SJSA1 (cell line): ENCODE results near the gene PEAK1. TPM values are rescaled to one million over a fixed set of nuclear protein-coding genes. Genes with fewer than 3 reads are reported as not detected.
A peak's percentile ranks its signal among the peaks of the same experiment; 100 is the strongest.
"Not testable (repeated sequence)": the region's sequence is repeated elsewhere in the genome, so short reads cannot be mapped to it uniquely, and the experiment has no call there.

Experiments used
- DNase-seq, 2 experiments: peaks; one replicate each; pipeline ENCODE4 v3.0.0-alpha.2; 2015 to 2020; ENCODE audit warnings: low spot score in 2 of 2, low read depth in 1 of 2
- H3K27ac ChIP-seq: fragments of 250-450 bp; sonication (Bioruptor Pico); 2 replicates; pipeline ENCODE4 v1.5.1; 2020; ENCODE audit warnings: mild to moderate bottlenecking, moderate library complexity
- H3K27me3 ChIP-seq: fragments of 250-450 bp; sonication (Bioruptor Pico); replicated peaks from 2 replicates; pipeline ENCODE4 v1.5.1; 2020; ENCODE audit warnings: mild to moderate bottlenecking, moderate library complexity
- H3K36me3 ChIP-seq: fragments of 250-450 bp; sonication (Bioruptor Pico); 2 replicates; pipeline ENCODE4 v1.5.1; 2020; ENCODE audit warnings: mild to moderate bottlenecking
- H3K4me1 ChIP-seq: fragments of 250-450 bp; sonication (Bioruptor Pico); replicated peaks from 2 replicates; pipeline ENCODE4 v1.6.1; 2021; ENCODE audit warnings: mild to moderate bottlenecking
- H3K4me3 ChIP-seq: fragments of 250-450 bp; sonication (Bioruptor Pico); 2 replicates; pipeline ENCODE4 v1.5.1; 2020; ENCODE audit warnings: mild to moderate bottlenecking
- H3K9me3 ChIP-seq: fragments of 250-450 bp; sonication (Bioruptor Pico); replicated peaks from 2 replicates; pipeline ENCODE4 v1.5.1; 2020; ENCODE audit warnings: mild to moderate bottlenecking
- total RNA-seq: library from RNA; depleted of rRNA; stranded (reverse); fragments of >200 nt; shearing (Covaris generic); gene quantifications from 2 replicates; pipeline ENCODE4 v1.2.3, GENCODE V29; 2014

The PEAK1 gene
- total RNA-seq, 1 experiment from 2014 or later = 57.3 TPM

DNA sequence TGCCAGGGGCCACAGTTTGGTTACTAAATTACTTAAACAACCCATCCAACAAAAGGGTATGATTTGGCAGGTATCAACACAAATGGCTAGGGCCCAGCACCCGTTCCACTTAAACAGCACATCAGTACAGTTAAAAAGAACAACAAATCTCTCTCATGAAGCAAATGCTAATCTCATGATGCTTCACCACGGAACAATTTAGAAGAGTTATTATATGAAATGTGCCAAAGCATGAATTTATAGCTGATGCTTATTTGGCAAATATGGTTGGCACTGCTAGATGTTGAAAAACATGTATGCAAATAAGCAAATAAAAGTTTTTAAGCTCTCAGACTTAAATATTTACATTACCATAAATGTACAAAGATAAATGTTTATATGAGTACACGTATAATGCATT, 2.3 kb downstream of the PEAK1 start:
- Histone ChIP-seq H3K9me3 (no peaks in the 10 kb centered on the region), H3K4me3 (no peak overlapping the region; the same call in 1 of the 2 replicates), H3K27me3 (no peaks in the 10 kb centered on the region), H3K36me3 (peaks cover 7% of the 10 kb centered on the region), H3K27ac (peak overlapping the region; percentile 64), H3K4me1 (peaks cover 27% of the 10 kb centered on the region)
- DNase-seq = no peak

DNA sequence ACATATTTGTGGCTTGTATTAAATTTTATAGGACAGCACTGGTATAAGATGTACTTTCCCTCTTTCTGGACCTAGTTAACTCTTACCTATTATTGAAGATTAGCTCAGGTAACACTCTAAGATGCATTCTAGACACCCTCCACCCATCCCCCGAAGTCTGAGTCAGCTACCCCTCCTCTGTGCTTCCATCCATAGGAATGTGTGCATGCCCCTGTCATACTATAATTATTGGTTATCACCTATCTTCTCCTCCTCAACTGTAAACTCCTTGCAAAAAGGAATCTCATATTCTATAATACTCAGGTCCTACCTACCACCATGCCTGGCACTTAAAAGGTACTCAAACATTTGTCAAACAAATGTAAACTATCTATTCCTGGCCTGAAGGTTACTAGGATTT, 3.0 kb downstream of the PEAK1 start:
- Histone ChIP-seq H3K27ac (no peak overlapping the region), H3K36me3 (peaks cover 7% of the 10 kb centered on the region), H3K27me3 (no peaks in the 10 kb centered on the region), H3K4me3 (no peak overlapping the region), H3K4me1 (peaks cover 27% of the 10 kb centered on the region), H3K9me3 (no peaks in the 10 kb centered on the region)
- no peak for DNase-seq

DNA sequence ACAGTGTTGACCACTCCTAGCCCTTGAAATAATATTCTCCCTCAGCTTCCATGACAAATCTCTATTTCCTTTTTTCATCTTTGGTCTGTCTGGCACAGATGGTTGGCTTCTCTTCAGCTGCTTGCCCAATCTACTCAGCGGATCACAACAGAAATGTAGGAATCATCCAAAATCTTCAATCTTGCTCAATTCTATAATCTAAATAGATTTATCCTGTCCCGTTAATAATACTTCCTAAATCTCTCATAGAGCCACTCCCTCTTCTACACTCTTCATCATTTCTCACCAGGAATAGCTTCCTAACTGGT, 3.8 kb downstream of the PEAK1 start:
- H3K36me3 ChIP-seq = peaks cover 7% of the 10 kb centered on the region
- no peaks in the 10 kb centered on the region for H3K27me3 ChIP-seq
- DNase-seq = no peak
- H3K9me3 ChIP-seq = no peaks in the 10 kb centered on the region
- H3K27ac ChIP-seq = no peak overlapping the region
- H3K4me3 ChIP-seq = no peak overlapping the region
- peaks cover 20% of the 10 kb centered on the region for H3K4me1 ChIP-seq

DNA sequence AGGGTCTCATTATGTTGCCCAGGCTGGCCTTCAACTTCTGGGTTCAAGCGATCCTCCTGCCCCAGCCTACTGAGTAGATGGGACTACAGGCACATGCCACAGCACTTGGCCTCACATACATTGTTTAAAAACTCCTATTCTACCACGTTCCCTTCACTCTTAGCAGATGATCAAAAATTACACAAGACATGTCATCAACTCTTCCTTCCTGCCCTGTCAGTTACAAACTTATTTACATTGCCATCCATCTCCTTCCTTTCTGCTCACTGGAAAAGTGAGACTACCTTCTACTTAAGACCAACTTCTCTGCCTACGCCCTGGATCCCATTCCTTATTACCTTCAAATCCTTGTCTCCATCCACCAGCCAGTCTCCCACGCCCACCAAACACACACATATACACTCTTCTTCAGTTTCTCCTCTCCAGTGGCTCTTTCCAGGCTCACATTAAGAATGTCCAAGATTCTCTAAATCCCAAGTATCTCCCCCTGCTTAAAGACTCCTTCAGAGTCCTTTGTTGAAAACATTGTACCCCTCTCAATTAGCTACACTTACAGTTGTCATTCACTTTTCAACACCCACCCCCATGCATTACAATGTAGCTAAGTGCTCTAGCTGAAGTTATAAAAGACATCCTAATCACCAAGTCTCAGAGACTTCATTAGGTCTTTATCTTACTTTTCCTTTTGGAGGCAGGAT, 4.3 kb downstream of the PEAK1 start:
- H3K9me3 ChIP-seq = no peaks in the 10 kb centered on the region
- H3K27ac ChIP-seq = no peak overlapping the region
- H3K4me3 ChIP-seq = no peak overlapping the region
- no peaks in the 10 kb centered on the region for H3K27me3 ChIP-seq
- no peak for DNase-seq
- peaks cover 20% of the 10 kb centered on the region for H3K4me1 ChIP-seq
- H3K36me3 ChIP-seq = peaks cover 7% of the 10 kb centered on the region

DNA sequence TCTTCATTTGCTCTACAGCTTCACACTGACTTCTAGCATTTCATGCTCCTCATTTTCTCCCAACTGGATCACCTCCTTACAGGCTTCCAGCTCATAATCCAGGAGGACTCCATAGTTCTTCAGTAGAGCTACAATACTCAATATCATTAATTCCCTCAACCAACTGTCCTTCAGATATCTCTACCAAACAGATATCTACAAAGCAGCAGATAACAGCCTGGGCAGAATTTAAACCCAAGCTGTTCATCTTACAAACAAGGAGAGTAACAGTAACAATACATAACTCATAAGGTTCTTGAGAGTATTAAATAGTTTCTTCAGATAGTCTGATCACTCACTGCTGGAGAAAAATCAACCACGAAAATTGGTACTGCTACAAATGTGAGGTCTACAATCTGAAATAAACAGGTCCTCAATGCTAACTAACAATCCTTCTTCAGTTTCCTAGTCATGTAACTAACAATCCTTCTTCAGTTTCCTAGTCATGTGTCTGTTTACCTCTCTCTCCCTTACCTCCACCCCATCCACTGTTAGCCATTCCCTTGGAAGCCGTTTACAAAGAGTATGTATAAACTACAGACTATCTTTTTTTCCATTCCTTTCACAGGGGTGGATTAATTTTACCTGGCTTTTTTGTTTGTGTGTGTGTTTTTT, 5.0 kb downstream of the PEAK1 start:
- DNase-seq = no peak
- Histone ChIP-seq H3K27ac (no peak overlapping the region), H3K4me1 (peaks cover 20% of the 10 kb centered on the region), H3K36me3 (peaks cover 7% of the 10 kb centered on the region), H3K27me3 (no peaks in the 10 kb centered on the region), H3K9me3 (no peaks in the 10 kb centered on the region), H3K4me3 (no peak overlapping the region)

DNA sequence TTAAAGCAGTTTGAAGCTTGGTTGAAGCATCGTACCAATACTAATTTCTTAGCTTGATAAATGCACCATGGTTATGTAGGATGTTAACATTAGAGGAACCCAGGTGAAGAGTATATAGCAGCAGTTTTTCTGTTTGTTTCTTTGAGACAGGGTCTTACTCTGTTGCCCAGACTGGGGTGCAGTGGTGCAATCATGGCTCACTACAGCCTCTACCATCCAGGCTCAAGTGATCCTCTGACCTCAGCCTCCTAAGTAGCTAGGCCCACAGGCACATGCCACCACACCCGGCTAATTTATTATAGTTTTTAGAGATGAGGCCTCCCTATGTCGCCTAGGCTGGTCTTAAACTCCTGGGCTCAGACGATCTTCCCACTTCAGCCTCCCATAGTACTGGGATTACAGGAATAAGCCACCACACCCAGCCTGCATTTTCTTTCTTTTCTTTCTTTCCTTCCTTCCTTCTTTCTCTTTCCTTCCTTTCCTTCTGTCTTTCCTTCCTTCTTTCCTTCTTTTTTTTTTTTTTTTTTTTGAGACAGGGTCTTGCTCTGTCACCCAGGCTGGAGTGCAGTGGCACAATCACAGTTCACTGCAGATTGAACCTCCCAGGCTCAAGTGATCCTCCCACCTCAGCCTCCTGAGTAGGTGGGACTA, 6.1 kb downstream of the PEAK1 start:
- Histone ChIP-seq H3K4me1 (peaks cover 20% of the 10 kb centered on the region), H3K27me3 (no peaks in the 10 kb centered on the region), H3K36me3 (no peaks in the 10 kb centered on the region), H3K27ac (no peak overlapping the region), H3K4me3 (no peak overlapping the region), H3K9me3 (no peaks in the 10 kb centered on the region)
- no peak for DNase-seq

DNA sequence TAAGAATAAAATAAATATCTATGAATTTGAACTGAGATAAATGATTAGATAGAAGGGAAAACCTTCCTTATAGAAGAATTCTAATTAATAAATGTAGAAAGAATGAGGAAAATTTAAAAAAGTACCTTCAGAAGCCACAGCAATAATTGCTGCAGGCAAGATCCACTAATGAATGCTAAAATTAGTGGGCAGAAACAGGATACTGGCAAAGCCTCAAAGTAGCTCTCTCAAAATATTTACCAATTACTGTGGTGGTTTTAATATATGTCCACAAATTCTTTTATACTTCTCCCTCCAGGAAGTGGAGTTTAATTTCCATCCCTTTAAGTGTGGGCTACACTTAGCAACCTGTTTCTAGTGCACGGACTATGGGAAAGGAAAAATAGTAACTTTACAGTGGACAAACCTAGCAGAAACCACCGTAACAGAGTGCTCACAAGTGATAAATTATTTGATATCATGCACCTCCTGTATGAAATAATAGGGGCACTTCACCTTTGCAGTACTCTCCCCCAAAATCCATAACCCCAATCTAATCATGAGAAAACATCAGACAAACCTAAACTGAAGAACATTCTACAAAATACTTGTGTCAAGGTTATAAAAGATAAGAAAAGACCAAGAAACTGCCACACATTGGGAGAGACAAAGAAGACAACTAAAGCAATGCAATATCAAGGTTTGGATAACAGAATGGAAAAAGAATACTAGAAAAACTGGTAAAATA, 6.8 kb downstream of the PEAK1 start:
- no peaks in the 10 kb centered on the region for H3K36me3 ChIP-seq
- no peaks in the 10 kb centered on the region for H3K27me3 ChIP-seq
- peaks cover 20% of the 10 kb centered on the region for H3K4me1 ChIP-seq
- H3K27ac ChIP-seq = no peak overlapping the region
- no peak overlapping the region for H3K4me3 ChIP-seq
- no peak for DNase-seq
- H3K9me3 ChIP-seq = no peaks in the 10 kb centered on the region

DNA sequence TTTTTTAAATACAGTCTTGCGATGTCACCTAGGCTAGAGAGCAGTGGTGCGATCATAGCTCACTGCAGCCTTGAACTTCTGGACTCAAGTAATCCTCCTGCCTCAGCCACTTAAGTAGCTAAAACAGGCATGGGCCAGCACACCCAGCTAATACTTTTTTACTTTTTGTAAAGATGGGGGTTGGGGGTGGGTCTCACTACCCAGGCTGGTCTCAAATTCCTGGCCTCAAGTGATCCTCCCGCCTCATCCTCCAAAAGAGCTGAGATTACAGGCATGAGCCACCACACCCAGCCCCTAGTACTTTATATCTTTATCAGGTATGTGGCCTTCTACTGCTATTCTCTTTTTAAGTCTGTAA, 8.3 kb downstream of the PEAK1 start:
- H3K4me1 ChIP-seq = peaks cover 14% of the 10 kb centered on the region
- no peak overlapping the region for H3K4me3 ChIP-seq
- H3K9me3 ChIP-seq = no peaks in the 10 kb centered on the region
- H3K36me3 ChIP-seq = peaks cover 9% of the 10 kb centered on the region; the same call in 1 of the 2 replicates
- no peak for DNase-seq
- H3K27me3 ChIP-seq = no peaks in the 10 kb centered on the region
- no peak overlapping the region for H3K27ac ChIP-seq

DNA sequence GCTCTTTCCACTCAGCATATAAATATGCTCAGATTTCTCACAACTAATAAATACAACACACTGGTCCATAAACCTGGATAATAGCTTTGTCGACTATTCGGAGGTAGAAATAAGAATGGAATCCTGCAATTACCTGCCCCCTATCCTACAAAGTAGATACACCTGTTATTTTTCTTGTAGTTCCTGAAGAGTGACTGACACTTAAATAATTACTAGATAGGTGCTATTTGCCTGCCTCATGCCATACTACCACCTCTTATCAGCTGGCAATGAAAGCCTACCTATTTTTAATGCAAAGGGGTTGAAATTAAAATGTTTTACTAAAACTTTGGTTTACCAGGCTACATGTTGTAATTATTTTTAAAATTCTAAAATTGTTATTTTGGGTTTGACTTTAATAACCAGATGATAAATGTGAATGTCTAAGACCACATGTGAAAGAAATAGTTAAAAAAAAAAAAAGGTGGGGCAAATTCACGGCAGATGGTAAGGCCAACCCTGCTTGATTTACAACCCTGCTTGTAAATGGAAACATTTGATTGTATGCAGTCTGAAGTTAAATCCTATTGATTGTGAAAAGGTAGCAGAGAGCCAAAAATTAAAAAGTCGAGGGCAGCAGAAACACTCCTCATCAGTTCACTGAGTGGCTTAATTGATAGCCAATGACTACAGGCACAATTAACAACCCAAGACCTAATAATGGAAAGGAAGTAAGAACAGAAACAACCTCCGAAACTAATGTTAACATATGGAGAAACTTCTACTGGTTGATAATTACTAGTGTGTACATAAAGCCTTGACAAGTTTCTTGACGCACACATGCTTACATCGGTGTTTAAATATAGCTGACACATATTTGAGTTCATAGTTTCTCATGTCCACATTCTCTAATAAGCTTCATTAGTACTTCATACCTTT, 8.9 kb downstream of the PEAK1 start:
- Histone ChIP-seq H3K4me1 (peaks cover 8% of the 10 kb centered on the region), H3K27ac (no peak overlapping the region), H3K9me3 (no peaks in the 10 kb centered on the region), H3K27me3 (no peaks in the 10 kb centered on the region), H3K4me3 (no peak overlapping the region), H3K36me3 (peaks cover 9% of the 10 kb centered on the region; the same call in 1 of the 2 replicates)
- DNase-seq = no peak

DNA sequence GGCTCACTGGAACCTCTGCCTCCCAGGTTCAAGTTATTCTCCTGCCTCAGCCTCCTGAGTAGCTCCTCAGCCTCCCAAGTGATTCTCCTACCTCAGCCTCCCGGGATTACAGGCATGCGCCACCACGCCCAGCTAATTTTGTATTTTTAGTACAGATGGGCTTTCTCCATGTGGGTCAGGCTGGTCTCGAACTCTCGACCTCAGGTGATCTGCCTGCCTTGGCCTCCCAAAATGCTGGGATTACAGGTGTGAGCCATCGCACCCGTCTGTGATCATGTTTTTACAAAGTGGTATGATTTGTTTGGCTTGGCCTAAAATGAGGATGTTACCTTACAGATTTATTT, 9.8 kb downstream of the PEAK1 start:
- not testable (repeated sequence) for DNase-seq, H3K27me3 ChIP-seq, H3K4me3 ChIP-seq, H3K36me3 ChIP-seq, H3K27ac ChIP-seq, H3K4me1 ChIP-seq, H3K9me3 ChIP-seq

DNA sequence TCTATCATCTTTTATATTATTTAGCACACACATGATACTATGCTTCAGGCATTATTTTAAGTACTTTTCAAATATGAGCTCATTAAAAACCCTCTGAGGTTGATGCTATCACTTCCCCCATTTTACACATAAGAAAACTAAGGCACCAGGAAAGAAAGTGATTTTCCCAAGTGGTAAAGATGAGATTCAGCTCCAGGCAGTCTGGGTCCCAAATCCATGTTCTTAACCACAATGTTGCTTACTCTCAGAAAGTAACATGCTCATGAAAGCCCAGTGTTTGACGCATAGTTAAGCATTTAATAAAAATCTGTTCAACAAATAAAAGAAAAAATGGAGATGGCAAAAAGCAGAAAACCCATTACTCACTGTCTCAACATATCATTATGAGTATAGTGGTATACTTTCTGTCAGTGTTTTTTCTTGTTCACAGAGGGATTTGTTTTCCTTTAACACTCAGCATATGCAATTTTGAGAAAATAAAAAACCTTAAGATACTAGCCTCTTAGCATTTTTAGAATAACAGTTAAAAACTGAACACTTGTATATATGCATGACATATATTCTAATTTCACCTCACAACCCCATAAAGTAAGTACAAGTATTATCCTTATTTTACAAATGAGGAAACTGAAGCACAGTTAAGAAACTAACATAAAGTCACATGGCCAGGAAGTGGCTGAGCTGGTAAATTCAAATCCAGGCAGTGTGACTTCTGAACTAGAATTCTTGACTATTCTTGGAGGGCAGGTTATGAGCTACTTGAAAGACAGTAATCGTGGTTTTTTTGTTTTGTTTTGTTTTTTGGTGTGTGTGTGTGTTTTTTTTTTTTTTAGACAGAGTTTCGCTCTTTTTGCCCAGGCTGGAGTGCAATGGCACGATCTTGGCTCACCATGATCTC, 10.4 kb downstream of the PEAK1 start:
- H3K4me3 ChIP-seq = no peak overlapping the region
- H3K27ac ChIP-seq = no peak overlapping the region
- H3K9me3 ChIP-seq = no peaks in the 10 kb centered on the region
- H3K27me3 ChIP-seq = no peaks in the 10 kb centered on the region
- no peak for DNase-seq
- H3K36me3 ChIP-seq = peaks cover 9% of the 10 kb centered on the region; the same call in 1 of the 2 replicates
- peaks cover 7% of the 10 kb centered on the region; the same call in 1 of the 2 replicates for H3K4me1 ChIP-seq

DNA sequence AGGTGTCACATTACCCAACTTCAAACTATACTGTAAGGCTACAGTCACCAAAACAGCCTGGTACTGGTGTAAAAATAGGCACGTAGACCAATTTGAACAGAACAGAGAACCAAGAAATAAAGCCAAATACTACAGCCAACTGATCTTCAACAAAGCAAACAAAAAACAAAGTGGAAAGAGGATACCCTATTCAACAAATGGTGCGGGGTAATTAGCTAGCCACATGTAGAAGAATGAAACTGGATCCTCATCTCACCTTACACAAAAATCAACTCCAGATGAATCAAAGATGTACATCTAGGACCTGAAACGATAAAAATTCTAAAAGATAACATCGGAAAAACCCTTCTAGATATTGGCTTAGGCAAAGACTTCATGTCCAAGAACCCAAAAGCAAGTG, 13.1 kb downstream of the PEAK1 start:
- no peak overlapping the region for H3K4me3 ChIP-seq
- no peaks in the 10 kb centered on the region for H3K27me3 ChIP-seq
- peaks cover 9% of the 10 kb centered on the region; the same call in 1 of the 2 replicates for H3K36me3 ChIP-seq
- no peaks in the 10 kb centered on the region for H3K9me3 ChIP-seq
- peaks cover 15% of the 10 kb centered on the region for H3K4me1 ChIP-seq
- no peak for DNase-seq
- no peak overlapping the region for H3K27ac ChIP-seq
